GM20000 (cell line): Measurements from ENCODE around the gene DCX.
A peak's percentile ranks its signal among the peaks of the same experiment; 100 is the strongest.

Experiments
- DNase-seq: peaks from one replicate; pipeline ENCODE4 v3.0.0; 2012; ENCODE audit warnings: low spot score
- TF ChIP-seq, protein P1 (sequence below): IDR thresholded peaks from 2 replicates; pipeline ENCODE4 v1.5.1; 2012; ENCODE audit warnings: mild to moderate bottlenecking, control low read depth; ENCODE audit errors: extremely low read depth, missing control alignments

Gene DCX

DNA sequence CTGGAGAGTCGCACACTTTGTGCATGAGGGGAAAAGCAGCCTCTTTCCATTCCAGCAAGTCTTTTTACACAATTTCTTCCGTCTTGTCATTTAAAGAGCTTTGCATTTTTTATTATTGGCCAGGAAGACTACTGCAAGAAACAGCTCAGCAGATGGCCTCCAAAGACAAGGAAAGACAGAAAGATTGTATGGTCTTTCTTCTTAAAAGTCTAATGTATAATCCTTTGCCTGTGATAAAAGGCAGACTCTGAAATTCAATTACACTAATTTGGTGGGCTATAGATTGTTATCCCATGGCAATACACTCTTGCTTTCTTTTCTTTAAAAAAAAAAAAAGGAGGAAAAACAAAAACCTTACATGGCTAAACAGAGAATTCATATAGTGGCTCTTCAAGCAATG, 147.6 kb downstream of the DCX start:
- DNase-seq: no peak
- TF ChIP-seq, protein P1, sequence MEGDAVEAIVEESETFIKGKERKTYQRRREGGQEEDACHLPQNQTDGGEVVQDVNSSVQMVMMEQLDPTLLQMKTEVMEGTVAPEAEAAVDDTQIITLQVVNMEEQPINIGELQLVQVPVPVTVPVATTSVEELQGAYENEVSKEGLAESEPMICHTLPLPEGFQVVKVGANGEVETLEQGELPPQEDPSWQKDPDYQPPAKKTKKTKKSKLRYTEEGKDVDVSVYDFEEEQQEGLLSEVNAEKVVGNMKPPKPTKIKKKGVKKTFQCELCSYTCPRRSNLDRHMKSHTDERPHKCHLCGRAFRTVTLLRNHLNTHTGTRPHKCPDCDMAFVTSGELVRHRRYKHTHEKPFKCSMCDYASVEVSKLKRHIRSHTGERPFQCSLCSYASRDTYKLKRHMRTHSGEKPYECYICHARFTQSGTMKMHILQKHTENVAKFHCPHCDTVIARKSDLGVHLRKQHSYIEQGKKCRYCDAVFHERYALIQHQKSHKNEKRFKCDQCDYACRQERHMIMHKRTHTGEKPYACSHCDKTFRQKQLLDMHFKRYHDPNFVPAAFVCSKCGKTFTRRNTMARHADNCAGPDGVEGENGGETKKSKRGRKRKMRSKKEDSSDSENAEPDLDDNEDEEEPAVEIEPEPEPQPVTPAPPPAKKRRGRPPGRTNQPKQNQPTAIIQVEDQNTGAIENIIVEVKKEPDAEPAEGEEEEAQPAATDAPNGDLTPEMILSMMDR: no peak

DNA sequence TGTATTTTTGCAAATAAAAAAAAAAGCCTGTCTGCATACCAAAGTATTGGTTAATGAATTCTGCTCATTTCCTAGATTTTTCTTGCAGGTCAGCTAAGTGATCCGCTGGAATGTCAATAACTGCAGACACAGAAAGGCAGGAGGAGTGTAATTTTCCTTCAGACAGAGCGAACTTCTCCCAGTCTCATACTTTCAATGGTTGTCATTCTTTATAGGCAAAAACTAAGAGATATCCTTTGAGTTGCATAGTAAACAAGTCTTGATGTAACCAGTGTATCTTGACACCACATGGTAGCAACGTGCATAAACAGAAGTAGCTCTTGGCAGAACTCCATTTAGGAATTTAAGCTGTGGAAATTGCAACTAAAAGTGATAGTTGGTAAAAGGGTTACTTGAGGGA, 149.9 kb downstream of the DCX start:
- DNase-seq: no peak
- TF ChIP-seq, protein P1: no peak

DNA sequence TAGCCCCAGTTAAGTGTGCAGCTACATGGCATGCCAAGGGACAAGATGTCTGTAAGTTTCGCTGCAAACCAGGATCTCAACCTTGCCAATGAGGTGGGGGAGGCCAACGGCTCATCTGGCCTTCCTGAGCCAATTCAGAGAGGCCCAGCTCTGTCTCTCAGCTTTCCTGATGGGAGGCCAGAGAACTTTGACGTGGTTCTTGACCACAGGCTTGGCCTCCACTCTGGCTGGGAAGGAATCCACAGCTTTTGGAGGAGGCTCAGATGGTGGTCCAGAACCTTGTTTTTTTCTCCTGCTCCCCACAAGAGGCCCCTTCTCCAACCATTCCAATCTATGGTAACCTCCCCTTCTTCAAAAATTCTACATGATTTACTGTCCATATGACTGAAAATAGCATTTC, 151.5 kb downstream of the DCX start:
- no peak for DNase-seq
- TF ChIP-seq, protein P1: no peak

DNA sequence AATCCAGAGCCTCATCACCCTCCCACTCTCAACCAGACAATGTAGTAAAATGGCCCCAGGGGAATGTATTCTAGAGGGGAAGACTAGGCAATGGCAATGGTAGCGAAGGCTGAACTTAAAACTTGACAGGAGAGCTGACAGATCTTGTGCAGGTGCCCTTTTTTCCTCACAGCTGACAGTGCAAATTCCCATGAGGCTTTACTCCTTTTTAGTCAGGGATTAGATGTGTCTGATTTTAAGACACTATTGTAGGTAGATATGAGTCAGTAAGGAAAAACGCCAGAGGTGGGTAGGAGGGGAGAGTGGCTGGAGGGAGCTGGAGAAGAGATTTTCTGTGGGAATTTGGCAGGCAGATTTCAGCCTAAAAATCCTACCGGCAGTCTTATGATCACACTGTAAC, 152.4 kb downstream of the DCX start:
- no peak for DNase-seq
- TF ChIP-seq, protein P1: no peak

DNA sequence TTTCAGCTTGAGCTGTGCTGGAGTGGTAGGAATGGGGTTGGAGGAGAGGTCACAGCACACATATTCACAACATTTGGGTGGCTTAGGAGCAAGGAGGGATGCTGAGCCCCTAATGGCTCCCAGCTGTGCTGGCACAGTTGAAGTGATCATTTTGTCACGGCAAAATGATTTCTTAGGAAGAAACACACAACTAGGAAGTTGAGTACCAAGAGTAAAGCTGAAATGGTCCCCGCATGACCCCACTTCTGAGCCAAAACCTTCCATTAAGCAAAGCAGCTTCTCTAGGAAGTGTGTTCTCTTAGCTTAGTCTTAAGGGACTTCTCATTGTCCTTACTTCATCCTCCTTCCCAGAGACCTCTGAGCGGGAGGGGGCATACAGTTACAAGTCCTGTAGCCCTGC, 154.3 kb downstream of the DCX start:
- no peak for DNase-seq
- TF ChIP-seq, protein P1: no peak

DNA sequence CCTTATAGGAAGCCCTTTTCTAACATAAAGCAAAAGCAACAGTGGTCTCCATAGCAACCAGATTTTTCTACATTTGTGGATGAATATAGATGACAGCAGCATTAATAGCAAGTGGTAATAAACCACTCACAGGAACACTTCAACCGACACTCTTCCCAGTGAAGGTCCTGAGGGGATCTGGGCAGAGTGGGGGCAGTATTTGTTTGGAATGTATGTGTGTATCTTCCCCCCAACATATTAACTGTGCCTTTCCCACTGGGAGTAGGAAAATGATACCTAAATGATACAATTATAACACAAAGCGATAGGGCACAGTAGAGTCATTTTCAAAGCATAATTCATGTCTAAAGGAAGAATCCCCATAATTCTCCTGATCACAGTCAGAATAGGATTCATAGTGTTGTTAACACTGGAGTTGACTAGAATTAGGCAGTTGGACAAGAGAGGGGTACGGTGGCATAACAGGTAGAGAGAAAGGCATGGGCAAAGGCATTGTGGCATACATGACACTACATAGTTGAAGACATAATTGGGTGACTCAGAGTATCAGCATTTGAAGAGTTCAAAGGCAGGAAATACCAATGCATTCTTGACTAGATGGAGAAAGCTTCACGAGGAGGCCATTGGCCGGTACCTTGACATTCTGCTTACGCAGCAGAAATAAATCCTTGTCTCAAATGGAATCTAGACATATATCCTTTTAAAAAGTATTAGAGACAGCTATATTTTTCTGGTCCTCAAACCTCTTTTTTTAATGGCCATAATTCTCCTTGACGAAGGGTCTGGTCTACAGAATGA, 156.9 kb downstream of the DCX start:
- no peak for DNase-seq
- TF ChIP-seq, protein P1: no peak

DNA sequence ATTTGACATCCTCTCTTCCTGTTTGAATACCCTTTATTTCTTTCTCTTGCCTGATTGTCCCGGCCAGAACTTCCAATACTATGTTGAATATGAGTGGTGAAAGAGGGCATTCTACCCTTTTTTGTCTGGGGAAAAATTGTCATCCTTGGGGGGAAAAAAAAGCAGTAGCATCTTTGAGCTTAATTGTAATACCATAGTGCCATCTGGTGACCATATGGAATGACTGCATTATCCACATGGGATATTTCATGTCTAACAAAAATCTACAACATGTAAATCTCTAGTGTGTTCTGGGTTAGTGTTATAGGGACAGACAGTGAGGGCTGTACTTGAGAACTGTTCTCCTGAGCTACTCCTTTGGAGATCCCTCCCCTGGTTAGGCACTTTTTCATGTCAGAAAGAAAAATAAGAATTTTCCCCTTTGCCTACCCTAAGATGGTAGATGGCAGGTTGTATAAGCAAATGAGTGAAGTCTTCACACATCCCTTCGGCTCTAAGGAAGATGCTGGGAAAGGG, 167.7 kb downstream of the DCX start:
- TF ChIP-seq, protein P1: peak; percentile 35
- peak; percentile 3 for DNase-seq
